ENCODE results near the gene ERN1.

ERN1 gene

DNA sequence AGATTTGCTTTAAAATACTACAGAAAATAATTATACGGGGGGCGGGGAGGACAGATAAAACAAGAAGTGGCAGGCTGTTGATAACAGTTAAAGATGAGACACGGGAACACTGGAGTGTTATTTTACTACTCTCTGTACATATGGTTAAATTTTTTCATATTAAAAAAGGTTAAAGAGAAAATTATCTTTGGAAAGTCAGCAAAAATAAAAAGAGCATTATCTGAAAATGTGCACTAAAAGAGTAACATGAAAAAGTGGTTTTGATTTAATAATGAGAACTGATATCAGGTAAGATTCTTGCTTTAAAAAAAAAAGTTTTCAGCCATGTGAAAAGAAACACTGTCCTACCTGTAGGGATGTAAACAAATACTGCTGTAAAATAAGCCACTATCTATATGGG lies 46.9 kb downstream of the ERN1 start:
- in situ Hi-C loops (cut with HindIII; ENCODE audit: low sequenced_read_pairs) = no loop called here
- DNase-seq (ENCODE audit: low read depth) = no peak
- TF ChIP-seq, protein P1, sequence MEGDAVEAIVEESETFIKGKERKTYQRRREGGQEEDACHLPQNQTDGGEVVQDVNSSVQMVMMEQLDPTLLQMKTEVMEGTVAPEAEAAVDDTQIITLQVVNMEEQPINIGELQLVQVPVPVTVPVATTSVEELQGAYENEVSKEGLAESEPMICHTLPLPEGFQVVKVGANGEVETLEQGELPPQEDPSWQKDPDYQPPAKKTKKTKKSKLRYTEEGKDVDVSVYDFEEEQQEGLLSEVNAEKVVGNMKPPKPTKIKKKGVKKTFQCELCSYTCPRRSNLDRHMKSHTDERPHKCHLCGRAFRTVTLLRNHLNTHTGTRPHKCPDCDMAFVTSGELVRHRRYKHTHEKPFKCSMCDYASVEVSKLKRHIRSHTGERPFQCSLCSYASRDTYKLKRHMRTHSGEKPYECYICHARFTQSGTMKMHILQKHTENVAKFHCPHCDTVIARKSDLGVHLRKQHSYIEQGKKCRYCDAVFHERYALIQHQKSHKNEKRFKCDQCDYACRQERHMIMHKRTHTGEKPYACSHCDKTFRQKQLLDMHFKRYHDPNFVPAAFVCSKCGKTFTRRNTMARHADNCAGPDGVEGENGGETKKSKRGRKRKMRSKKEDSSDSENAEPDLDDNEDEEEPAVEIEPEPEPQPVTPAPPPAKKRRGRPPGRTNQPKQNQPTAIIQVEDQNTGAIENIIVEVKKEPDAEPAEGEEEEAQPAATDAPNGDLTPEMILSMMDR (IDR thresholded peaks at IDR 0.05; ENCODE audit: low read depth, low read length, missing control alignments) = no peak
- no peak overlapping the region for H3K4me3 ChIP-seq (ENCODE audit: low read depth, low read length)

GRCh38 chr17:64081802-64082799 lies 47.8 kb downstream of the ERN1 start:
- H3K4me3 ChIP-seq (ENCODE audit: low read depth, low read length) = no peak overlapping the region

GRCh38 chr17:64080174-64080618 lies 49.7 kb downstream of the ERN1 start:
- no peak overlapping the region for H3K4me3 ChIP-seq (ENCODE audit: low read depth, low read length)
- no peak for DNase-seq (ENCODE audit: low read depth)
- in situ Hi-C loops (cut with HindIII; ENCODE audit: low sequenced_read_pairs) = no loop called here
- TF ChIP-seq, protein P1 (IDR thresholded peaks at IDR 0.05; ENCODE audit: low read depth, low read length, missing control alignments) = no peak

More at GRCh38 chr17:64081802-64082799, 47.8 kb downstream of the ERN1 start:
- in situ Hi-C loops (cut with HindIII; ENCODE audit: low sequenced_read_pairs) = no loop called here
- DNase-seq (ENCODE audit: low read depth) = no peak
- TF ChIP-seq, protein P1 (IDR thresholded peaks at IDR 0.05; ENCODE audit: low read depth, low read length, missing control alignments) = peak; percentile 11

DNA sequence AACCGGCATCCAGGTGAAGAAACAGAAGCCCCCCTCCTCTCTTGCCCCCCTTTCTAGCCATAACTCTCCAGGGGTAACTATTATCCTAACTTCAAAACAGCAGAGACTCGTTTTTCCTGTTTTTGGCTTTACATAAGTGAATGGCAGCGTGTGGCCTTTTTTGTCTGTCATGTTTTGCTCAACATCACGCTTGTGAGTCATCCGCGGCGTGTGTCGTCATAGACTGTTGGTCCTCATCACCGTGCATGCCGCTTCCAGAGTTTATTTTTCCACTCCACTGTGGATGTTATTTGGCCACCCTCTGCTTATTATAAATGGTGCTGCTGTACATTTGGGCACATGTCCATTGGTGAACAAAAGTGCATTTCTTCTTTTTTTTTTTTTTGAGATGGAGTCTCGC lies 52.6 kb downstream of the ERN1 start:
- in situ Hi-C loops (cut with HindIII; ENCODE audit: low sequenced_read_pairs) = loop anchor here (5.0 kb wide), 1 partner anchor 55 kb away; the partner anchor contains the start of gene ERN1
- no peak overlapping the region for H3K4me3 ChIP-seq (ENCODE audit: low read depth, low read length)
- TF ChIP-seq, protein P1 (IDR thresholded peaks at IDR 0.05; ENCODE audit: low read depth, low read length, missing control alignments) = no peak
- no peak for DNase-seq (ENCODE audit: low read depth)

DNA sequence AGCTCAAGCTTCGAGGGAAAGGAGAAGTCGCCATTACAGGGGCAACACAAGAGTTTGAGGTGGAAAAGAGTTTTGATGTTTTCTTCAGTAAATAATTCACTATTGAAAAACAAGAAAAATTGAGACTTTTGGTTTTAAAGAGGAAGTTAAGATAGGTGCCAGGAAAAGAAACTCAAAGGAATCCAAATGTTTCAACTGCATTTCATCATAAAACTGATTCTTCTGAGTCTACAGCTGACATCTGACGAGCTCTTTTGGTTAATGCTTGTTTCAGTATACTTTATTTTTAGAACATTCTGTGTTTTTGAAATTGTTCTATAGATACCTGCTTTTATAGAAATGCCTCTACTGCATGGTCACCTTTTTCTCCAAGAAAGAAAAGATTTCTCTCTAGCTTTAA lies 54.0 kb downstream of the ERN1 start:
- TF ChIP-seq, protein P1 (IDR thresholded peaks at IDR 0.05; ENCODE audit: low read depth, low read length, missing control alignments) = no peak
- in situ Hi-C loops (cut with HindIII; ENCODE audit: low sequenced_read_pairs) = loop anchor here (5.0 kb wide), 1 partner anchor 56 kb away; the partner anchor contains the start of gene ERN1
- no peak overlapping the region for H3K4me3 ChIP-seq (ENCODE audit: low read depth, low read length)
- no peak for DNase-seq (ENCODE audit: low read depth)

- H3K4me3 ChIP-seq (ENCODE audit: low read depth, low read length) = no peak overlapping the region
- DNase-seq (ENCODE audit: low read depth) = no peak
- in situ Hi-C loops (cut with HindIII; ENCODE audit: low sequenced_read_pairs) = loop anchor here (5.0 kb wide), 1 partner anchor 57 kb away; the partner anchor contains the start of gene ERN1
- TF ChIP-seq, protein P1 (IDR thresholded peaks at IDR 0.05; ENCODE audit: low read depth, low read length, missing control alignments) = no peak
These were observed 55.1 kb downstream of the ERN1 start for GRCh38 chr17:64074704-64075426.
